ENCODE data around the gene RIN1. TPM values are rescaled to one million over a fixed set of nuclear protein-coding genes. Genes with fewer than 3 reads are reported as not detected.

Gene RIN1
- polyA plus RNA-seq, 1 of the 3 experiments (the other 2 are of a cell fraction), result 16.9 TPM

GRCh38 chr11:66293777-66294625, 42.2 kb downstream of the RIN1 start:
- Histone ChIP-seq H3K4me1 (ENCODE audit: control insufficient read depth in 1 of 2, insufficient read depth in 2 of 2, low read depth in 1 of 2, low read length in 1 of 2) (peaks cover 7 to 19% of the 10 kb centered on the region in 2 experiments; a peak in 2 of 4 replicates), H3K9ac (no peak overlapping the region), H2AFZ (ENCODE audit: low read depth) (no peak overlapping the region), H3K36me3 (replicated peaks in 1 of 2; ENCODE audit: control insufficient read depth in 1 of 2, insufficient read depth in 2 of 2, low read length in 1 of 2) (no peaks in the 10 kb centered on the region), H3K9me2 (no peaks in the 10 kb centered on the region), H4K20me1 (ENCODE audit: insufficient read depth) (no peaks in the 10 kb centered on the region), H3K79me2 (ENCODE audit: insufficient read depth) (no peaks in the 10 kb centered on the region), H3K27ac (ENCODE audit: low read depth in 2 of 2, low read length in 1 of 2) (no peak overlapping the region), H3K9me3 (no peaks in the 10 kb centered on the region), H3F3A (replicated peaks; ENCODE audit: insufficient read depth) (peaks cover 9% of the 10 kb centered on the region), H3K4me3 (ENCODE audit: low read depth in 2 of 2, low read length in 1 of 2) (no peak overlapping the region), H3K27me3 (ENCODE audit: insufficient read depth) (no peaks in the 10 kb centered on the region), H3K4me2 (no peak overlapping the region)
- ChIA-PET CTCF (interaction anchor here (0.7 to 2.3 kb wide), 3 partner anchors 17 to 71 kb away, joined by 3 to 11 read pairs (median 3); no protein-coding TSS in a partner anchor), POLR2A (no interaction called here)
- WGBS (ENCODE audit: low lambda C conversion rate), result 81% methylated on average over 11 of the region's 30 CpGs
- no peak for DNase-seq
- no peak for TF ChIP-seq JUND (IDR thresholded peaks at IDR 0.05)
- no peak for TF ChIP-seq SIN3A (IDR thresholded peaks at IDR 0.05; ENCODE audit: borderline replicate concordance, low read depth, low read length)
- no peak for TF ChIP-seq ZBTB33 (IDR thresholded peaks at IDR 0.05; ENCODE audit: borderline replicate concordance, low read depth)
- TF ChIP-seq CHD2 (IDR thresholded peaks at IDR 0.05; ENCODE audit: low read length, partially characterized antibody), result no peak
- no peak for TF ChIP-seq RAD21 (IDR thresholded peaks at IDR 0.05; ENCODE audit: low read length)
- TF ChIP-seq IRF3 (IDR thresholded peaks at IDR 0.05; ENCODE audit: low read depth, low read length), result no peak
- no peak for TF ChIP-seq TEAD4 (IDR thresholded peaks at IDR 0.05; ENCODE audit: borderline replicate concordance, insufficient read depth)
- no peak for TF ChIP-seq MEF2A (IDR thresholded peaks at IDR 0.05; ENCODE audit: borderline replicate concordance, low read depth)
- TF ChIP-seq CTCF (IDR thresholded peaks at IDR 0.05), result no peak
- TF ChIP-seq GABPA (IDR thresholded peaks at IDR 0.05; ENCODE audit: low read depth), result no peak
- no peak for TF ChIP-seq RFX5 (IDR thresholded peaks at IDR 0.05; ENCODE audit: low read length)
- TF ChIP-seq TCF12 (IDR thresholded peaks at IDR 0.05), result no peak
- no peak for TF ChIP-seq USF2 (IDR thresholded peaks at IDR 0.05; ENCODE audit: borderline replicate concordance, low read depth, low read length)
- no peak for TF ChIP-seq USF1 (IDR thresholded peaks at IDR 0.05; ENCODE audit: borderline replicate concordance, low read depth)
- no peak for TF ChIP-seq RCOR1 (IDR thresholded peaks at IDR 0.05; ENCODE audit: low read length)
- TF ChIP-seq RXRA (IDR thresholded peaks at IDR 0.05; ENCODE audit: borderline replicate concordance, low read depth), result no peak
- no peak for TF ChIP-seq ELF1 (IDR thresholded peaks at IDR 0.05)

Measured in SK-N-SH (cell line).